ENCODE measurements around the gene PLEKHG4B.

The PLEKHG4B gene

DNA sequence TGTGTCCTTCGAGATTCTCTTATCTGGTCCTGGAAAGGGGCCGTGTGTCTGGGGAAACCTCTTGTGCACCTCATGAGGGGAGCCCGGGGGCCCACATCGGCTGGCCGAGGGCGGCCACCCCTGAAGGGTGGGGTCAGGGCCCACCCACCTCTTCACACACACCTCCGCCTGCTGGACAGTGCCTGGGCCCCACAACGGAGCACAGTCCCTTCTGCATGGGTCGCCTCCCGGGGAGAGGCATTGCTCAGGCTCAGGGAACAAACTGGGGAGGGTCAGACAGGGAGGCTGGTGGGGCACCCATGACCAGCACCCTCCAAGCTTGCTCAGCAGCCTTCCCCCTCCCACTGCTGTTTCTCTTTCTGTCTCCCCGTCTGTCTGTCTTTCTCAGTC lies 98.0 kb downstream of the PLEKHG4B start:
- peak overlapping the region in 6 of 11 experiments; percentile 40 to 83 (median 76); a peak in 10 of 22 replicates for H3K9ac ChIP-seq
- peaks cover 0 to 14% (median 0%) of the 10 kb centered on the region in 11 experiments; a peak in 8 of 22 replicates for H3K36me3 ChIP-seq
- peak overlapping the region in 6 of 11 experiments; percentile 57 to 85 (median 76); a peak in 11 of 22 replicates for H3K27ac ChIP-seq
- H3K9me3 ChIP-seq (replicated peaks in 1 of 11), result peaks cover 0 to 6% (median 0%) of the 10 kb centered on the region in 11 experiments; a peak in 1 of 22 replicates
- H3K4me1 ChIP-seq, result peaks cover 50 to 100% (median 98%) of the 10 kb centered on the region in 10 experiments
- peaks cover 0 to 77% (median 0%) of the 10 kb centered on the region in 11 experiments; a peak in 11 of 22 replicates for H3K27me3 ChIP-seq
- H4K20me1 ChIP-seq, result peaks cover 0 to 42% (median 0%) of the 10 kb centered on the region in 11 experiments; a peak in 5 of 22 replicates
- peak overlapping the region in 3 of 10 experiments; percentile 62 to 75 (median 73); a peak in 4 of 20 replicates for H3K4me3 ChIP-seq
- H3K4me2 ChIP-seq, result peak overlapping the region; percentile 65 to 100 (median 90); a peak in 21 of 22 replicates
- no peak for TF ChIP-seq Cebpa-rat (IDR thresholded peaks at IDR 0.05)

DNA sequence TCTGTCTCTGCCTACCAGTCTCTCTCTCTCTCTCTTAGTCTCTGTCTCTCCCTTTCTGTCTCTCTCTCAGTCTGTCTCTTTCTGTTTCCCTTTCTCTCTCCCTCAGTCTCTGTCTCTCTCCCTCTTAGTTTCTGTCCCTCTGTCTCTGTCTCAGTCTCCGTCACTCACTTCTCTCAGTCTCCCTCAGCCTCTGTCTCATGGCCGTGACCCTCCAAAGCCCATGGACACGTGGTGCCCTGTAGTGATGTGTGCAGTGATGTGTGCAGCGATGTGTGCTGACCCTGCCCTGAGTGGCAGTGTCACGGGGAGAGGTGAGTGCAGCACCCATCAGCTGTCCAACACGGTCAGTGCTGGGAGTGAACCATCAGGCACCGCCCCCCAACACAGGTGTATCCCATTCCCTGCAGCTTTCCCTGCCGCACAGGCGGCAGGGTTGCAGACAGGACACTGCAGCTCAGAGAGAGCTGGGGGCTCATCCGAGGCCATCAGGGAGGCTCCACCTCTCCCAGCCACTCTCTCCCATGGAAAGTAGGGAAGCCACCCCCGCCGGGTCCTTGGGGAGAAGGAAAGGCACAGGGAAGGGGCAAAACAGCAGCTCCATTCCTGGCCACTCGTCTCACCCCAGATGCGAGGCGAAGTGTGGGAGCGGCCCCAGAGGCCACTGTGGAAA lies 98.5 kb downstream of the PLEKHG4B start:
- peak overlapping the region; percentile 65 to 100 (median 90) for H3K4me2 ChIP-seq
- no peak for TF ChIP-seq Cebpa-rat (IDR thresholded peaks at IDR 0.05)
- H3K27me3 ChIP-seq, result peaks cover 0 to 71% (median 0%) of the 10 kb centered on the region in 11 experiments; a peak in 11 of 22 replicates
- peaks cover 0 to 6% (median 0%) of the 10 kb centered on the region in 11 experiments; a peak in 1 of 22 replicates for H3K9me3 ChIP-seq (replicated peaks in 1 of 11)
- peak overlapping the region in 9 of 10 experiments; percentile 21 to 75 (median 54); a peak in 15 of 20 replicates for H3K4me3 ChIP-seq
- peak overlapping the region in 8 of 11 experiments; percentile 20 to 83 (median 65); a peak in 16 of 22 replicates for H3K9ac ChIP-seq
- H3K36me3 ChIP-seq, result peaks cover 0 to 19% (median 0%) of the 10 kb centered on the region in 11 experiments; a peak in 9 of 22 replicates
- peak overlapping the region in 7 of 11 experiments; percentile 26 to 85 (median 71); a peak in 14 of 22 replicates for H3K27ac ChIP-seq
- H4K20me1 ChIP-seq, result peaks cover 0 to 42% (median 0%) of the 10 kb centered on the region in 11 experiments; a peak in 5 of 22 replicates
- H3K4me1 ChIP-seq, result peaks cover 50 to 100% (median 98%) of the 10 kb centered on the region in 10 experiments

DNA sequence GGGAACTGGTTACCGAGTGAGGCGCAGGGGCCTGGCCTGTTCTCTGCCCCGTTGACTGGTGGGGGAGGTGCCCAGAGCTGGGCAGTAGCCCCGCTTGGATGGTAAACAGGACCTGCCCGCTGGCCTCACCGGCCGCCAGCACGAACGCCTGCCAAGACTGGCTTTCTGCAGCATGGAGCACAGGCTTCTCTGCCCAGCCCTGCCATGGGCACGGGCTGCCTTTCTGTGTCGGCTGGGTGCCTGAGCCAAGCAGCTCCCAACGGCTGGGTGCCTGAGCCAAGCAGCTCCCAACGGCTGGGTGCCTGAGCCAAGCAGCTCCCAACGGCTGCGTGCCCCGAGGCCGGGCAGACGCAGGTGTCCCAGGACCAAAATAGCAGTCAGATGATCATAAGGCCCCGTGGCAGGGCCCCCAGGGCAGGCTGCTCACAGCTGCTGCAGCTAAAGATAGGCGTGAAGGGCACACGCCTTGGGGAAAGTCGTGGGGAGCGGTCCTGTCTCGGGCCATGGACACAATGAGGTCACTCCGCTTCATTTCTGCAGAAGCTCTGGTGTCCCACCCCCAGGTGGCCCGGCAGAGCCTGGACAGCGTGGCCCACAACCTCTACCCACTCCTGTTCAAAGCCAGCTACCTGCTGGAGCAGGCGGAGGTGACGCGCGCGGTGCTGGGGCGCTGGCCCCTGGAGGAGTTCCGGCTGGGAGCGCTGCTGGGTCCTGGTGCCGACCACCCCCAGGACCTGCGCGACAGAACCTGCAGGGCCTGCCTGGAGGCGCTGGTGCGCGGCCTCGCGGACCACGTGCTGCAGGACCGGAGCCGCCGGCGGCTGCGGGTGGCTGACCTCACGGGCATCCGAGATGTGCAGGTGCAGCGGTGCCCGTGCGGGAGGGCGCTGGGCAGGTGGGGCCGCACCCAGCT lies 99.3 kb downstream of the PLEKHG4B start, which contains the start of gene LRRC14B:
Gene LRRC14B, plus strand, starts transcription at position 460 of the 913 bp plus-strand sequence. Its CDS starts 44 bp downstream, at position 504.
- peak within 1 kb of the TSS; percentile 21 to 75 (median 52) for H3K4me3 ChIP-seq
- peaks cover 0 to 6% (median 0%) of the 10 kb centered on the region in 11 experiments; a peak in 1 of 22 replicates for H3K9me3 ChIP-seq (replicated peaks in 1 of 11)
- peaks cover 50 to 100% (median 97%) of the 10 kb centered on the region in 10 experiments for H3K4me1 ChIP-seq
- peak within 1 kb of the TSS; percentile 65 to 100 (median 90) for H3K4me2 ChIP-seq
- peaks cover 0 to 64% (median 0%) of the 10 kb centered on the region in 11 experiments; a peak in 11 of 22 replicates for H3K27me3 ChIP-seq
- peak within 1 kb of the TSS in 7 of 11 experiments; percentile 36 to 85 (median 71); a peak in 14 of 22 replicates for H3K27ac ChIP-seq
- peaks cover 0 to 27% (median 0%) of the 10 kb centered on the region in 11 experiments; a peak in 9 of 22 replicates for H3K36me3 ChIP-seq
- peaks cover 0 to 42% (median 0%) of the 10 kb centered on the region in 11 experiments; a peak in 6 of 22 replicates for H4K20me1 ChIP-seq
- TF ChIP-seq Cebpa-rat (IDR thresholded peaks at IDR 0.05), result no peak
- H3K9ac ChIP-seq, result peak within 1 kb of the TSS in 8 of 11 experiments; percentile 20 to 83 (median 65); a peak in 16 of 22 replicates

DNA sequence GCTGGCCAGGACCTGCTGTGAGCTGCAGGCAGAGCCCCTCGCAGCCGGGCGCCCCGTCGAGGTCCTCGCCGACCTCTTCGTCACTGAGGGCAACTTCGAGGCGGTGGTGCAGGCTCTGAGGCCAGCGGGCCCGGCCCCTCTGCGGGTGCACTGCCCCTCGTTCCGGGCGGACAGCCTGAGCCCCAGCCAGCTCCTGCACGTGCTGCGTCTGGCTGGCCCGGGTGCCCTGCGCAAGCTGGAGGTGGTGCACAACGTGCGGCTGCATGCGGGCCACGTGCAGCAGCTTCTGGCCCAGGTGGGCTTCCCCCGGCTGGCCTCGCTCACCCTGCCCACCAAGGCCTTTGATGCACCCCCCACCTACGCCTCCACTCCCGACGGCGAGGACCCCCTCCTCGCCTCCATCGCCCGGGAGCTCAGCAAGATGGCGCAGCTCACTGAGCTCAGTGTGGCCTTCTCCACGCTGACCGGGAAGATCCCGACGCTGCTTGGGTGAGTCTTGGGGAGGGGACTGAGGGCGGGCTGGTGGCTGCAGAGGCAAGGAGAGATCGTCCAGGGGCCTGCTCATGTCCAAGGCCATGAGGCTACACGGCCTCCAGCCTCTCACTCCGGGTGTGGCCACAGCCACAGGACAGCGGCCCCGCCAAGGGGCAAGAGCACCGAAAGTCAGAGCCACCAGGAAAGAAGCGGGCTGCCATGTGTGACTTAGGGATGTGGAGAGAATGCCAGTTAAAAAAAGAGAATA lies 100.2 kb downstream of the PLEKHG4B start:
- Histone ChIP-seq H3K27ac (peak overlapping the region in 7 of 11 experiments; percentile 36 to 85 (median 71); a peak in 13 of 22 replicates), H4K20me1 (peaks cover 0 to 42% (median 0%) of the 10 kb centered on the region in 11 experiments; a peak in 6 of 22 replicates), H3K27me3 (peaks cover 0 to 57% (median 0%) of the 10 kb centered on the region in 11 experiments; a peak in 11 of 22 replicates), H3K9ac (peak overlapping the region in 6 of 11 experiments; percentile 40 to 83 (median 76); a peak in 12 of 22 replicates), H3K4me3 (peak overlapping the region; percentile 21 to 75 (median 52); a peak in 19 of 20 replicates), H3K36me3 (peaks cover 0 to 28% (median 0%) of the 10 kb centered on the region in 11 experiments; a peak in 9 of 22 replicates), H3K9me3 (replicated peaks in 1 of 11) (peaks cover 0 to 6% (median 0%) of the 10 kb centered on the region in 11 experiments; a peak in 1 of 22 replicates), H3K4me2 (peak overlapping the region; percentile 65 to 100 (median 90)), H3K4me1 (peaks cover 45 to 92% (median 89%) of the 10 kb centered on the region in 10 experiments)
- TF ChIP-seq Cebpa-rat (IDR thresholded peaks at IDR 0.05), result no peak

DNA sequence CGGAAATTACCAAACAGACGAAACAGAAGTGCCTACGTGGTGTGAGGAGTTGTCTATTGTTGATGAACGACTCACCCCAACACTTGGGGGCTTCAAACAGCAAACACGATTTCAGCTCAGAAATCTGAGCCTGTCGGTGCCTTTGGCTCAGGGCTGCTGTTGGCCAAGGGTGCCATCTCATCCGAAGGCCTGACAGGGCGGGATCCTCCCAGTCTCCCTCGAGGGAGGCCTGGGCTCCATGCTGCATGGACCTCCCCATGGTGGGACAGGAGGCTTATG lies 100.7 kb downstream of the PLEKHG4B start:
- Histone ChIP-seq H3K4me3 (peak overlapping the region in 6 of 10 experiments; percentile 35 to 75 (median 58); a peak in 11 of 20 replicates), H3K4me1 (peaks cover 45 to 87% (median 84%) of the 10 kb centered on the region in 10 experiments), H3K9ac (peak overlapping the region in 6 of 11 experiments; percentile 40 to 83 (median 76); a peak in 11 of 22 replicates), H3K36me3 (peaks cover 0 to 31% (median 0%) of the 10 kb centered on the region in 11 experiments; a peak in 9 of 22 replicates), H3K27ac (peak overlapping the region in 7 of 11 experiments; percentile 36 to 85 (median 71); a peak in 14 of 22 replicates), H3K4me2 (peak overlapping the region; percentile 65 to 100 (median 90)), H3K27me3 (peaks cover 0 to 55% (median 0%) of the 10 kb centered on the region in 11 experiments; a peak in 11 of 22 replicates), H3K9me3 (replicated peaks in 1 of 11) (peaks cover 0 to 6% (median 0%) of the 10 kb centered on the region in 11 experiments; a peak in 1 of 22 replicates), H4K20me1 (peaks cover 0 to 39% (median 0%) of the 10 kb centered on the region in 11 experiments; a peak in 6 of 22 replicates)
- TF ChIP-seq Cebpa-rat (IDR thresholded peaks at IDR 0.05), result no peak

DNA sequence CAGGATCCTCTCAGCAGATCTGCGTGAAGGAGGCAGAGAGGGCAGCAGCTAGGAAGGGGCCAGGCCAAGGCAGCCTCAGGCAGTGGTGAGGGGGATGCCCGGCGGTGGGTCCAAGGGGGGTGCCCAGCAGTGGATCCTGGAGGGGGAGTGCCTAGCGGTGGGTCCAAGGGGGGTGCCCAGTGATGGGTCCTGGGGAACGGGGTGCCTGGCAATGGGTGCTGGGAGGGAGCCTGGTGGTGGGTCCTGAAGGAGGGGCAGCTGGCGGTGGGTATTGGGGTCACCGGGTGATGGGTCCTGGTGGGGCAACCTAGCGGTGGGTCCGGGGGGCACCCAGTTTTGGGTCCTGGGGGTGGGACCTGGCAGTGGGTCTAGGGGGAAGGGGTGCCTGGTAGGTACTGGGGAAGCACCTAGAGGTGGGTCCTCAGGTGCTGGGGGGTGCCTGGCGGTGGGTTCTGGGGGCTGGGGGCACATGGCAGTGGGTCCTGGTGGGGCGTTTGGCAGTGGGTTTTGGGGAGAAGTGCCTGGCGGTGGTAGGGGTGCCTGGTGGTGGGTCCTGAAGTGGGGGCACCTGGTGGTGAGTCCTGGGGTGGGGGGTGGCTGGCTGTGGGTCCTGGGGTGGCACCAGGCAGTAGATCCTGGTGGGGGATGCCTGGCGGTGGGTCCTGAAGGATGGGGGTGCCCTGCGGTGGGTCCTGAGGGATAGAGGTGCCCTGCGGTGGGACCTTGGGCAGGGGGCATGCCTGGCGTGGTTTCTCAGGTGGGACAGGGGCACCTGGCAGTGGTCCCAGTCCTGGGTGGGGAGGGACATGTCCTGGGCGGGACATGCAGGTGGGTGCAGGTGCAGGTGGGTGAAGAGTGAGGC lies 101.2 kb downstream of the PLEKHG4B start:
- TF ChIP-seq Cebpa-rat (IDR thresholded peaks at IDR 0.05), result no peak
- Histone ChIP-seq H3K4me2 (peak overlapping the region; percentile 65 to 100 (median 90)), H3K4me1 (peaks cover 40 to 83% (median 79%) of the 10 kb centered on the region in 10 experiments), H3K4me3 (peak overlapping the region in 6 of 10 experiments; percentile 35 to 75 (median 58); a peak in 11 of 20 replicates), H3K9me3 (replicated peaks in 1 of 11) (peaks cover 0 to 6% (median 0%) of the 10 kb centered on the region in 11 experiments; a peak in 1 of 22 replicates), H3K27ac (peak overlapping the region in 6 of 11 experiments; percentile 57 to 85 (median 76); a peak in 14 of 22 replicates), H3K27me3 (peaks cover 0 to 50% (median 0%) of the 10 kb centered on the region in 11 experiments; a peak in 11 of 22 replicates), H3K36me3 (peaks cover 0 to 33% (median 2%) of the 10 kb centered on the region in 11 experiments; a peak in 10 of 22 replicates), H4K20me1 (peaks cover 0 to 36% (median 0%) of the 10 kb centered on the region in 11 experiments; a peak in 6 of 22 replicates), H3K9ac (peak overlapping the region in 6 of 11 experiments; percentile 40 to 83 (median 76); a peak in 12 of 22 replicates)

Measured in BLaER1 treated with 17β-estradiol and CSF1 and Interleukin-3, amounts not matched to agents 10 nM and 100 nM (cell line).